ENCODE measurements around the gene ITGB4.

- no peak for TF ChIP-seq POLR2A (IDR thresholded peaks at IDR 0.05)
- TF ChIP-seq CTCF (IDR thresholded peaks at IDR 0.05) = no peak
- TF ChIP-seq POLR2AphosphoS5 (IDR thresholded peaks at IDR 0.05) = no peak
- TF ChIP-seq EP300 (IDR thresholded peaks at IDR 0.05) = no peak
Observed at GRCh38 chr17:75688209-75688825, 32.9 kb upstream of the ITGB4 start.

Data from upper lobe of left lung (tissue), 4 donors.